Natural killer cell (primary cell): ENCODE measurements around the gene C15orf40. TPM values are rescaled to one million over a fixed set of nuclear protein-coding genes. Genes with fewer than 3 reads are reported as not detected.

Source experiments
- ATAC-seq, 3 donors: fragments of 150-1000 bp in 2 of 3; fragments of 200-7000 bp in 1 of 3; cut with Tn5 transposase; 1 replicate in 1 of 3; 2 replicates in 2 of 3; pipeline ENCODE4 v1.10.0; 2021; ENCODE audit warnings: mild to moderate bottlenecking in 2 of 3, moderate library complexity in 2 of 3
- DNase-seq, 2 donors: peaks; one replicate each; pipeline versions ENCODE4 v3.0.0 to v3.0.0-alpha.2; 2013 to 2021; ENCODE audit warnings: mixed read lengths in 1 of 2
- H3K27ac ChIP-seq: one replicate; pipeline ENCODE4 v1.5.1; 2013; ENCODE audit warnings: mild to moderate bottlenecking, low read length
- H3K27me3 ChIP-seq: one replicate; pipeline ENCODE4 v1.6.1; 2013; ENCODE audit warnings: low read length; ENCODE audit not compliant: control insufficient read depth, insufficient read depth
- H3K36me3 ChIP-seq: one replicate; pipeline ENCODE4 v1.6.1; 2013; ENCODE audit warnings: low read length; ENCODE audit not compliant: control insufficient read depth, insufficient read depth
- H3K4me1 ChIP-seq: one replicate; pipeline ENCODE4 v1.6.1; 2013; ENCODE audit warnings: low read length; ENCODE audit not compliant: control insufficient read depth, insufficient read depth
- H3K4me3 ChIP-seq: one replicate; pipeline ENCODE4 v1.5.1; 2013; ENCODE audit warnings: low read length
- H3K9me3 ChIP-seq: one replicate; pipeline ENCODE4 v1.6.1; 2013; ENCODE audit warnings: low read length; ENCODE audit not compliant: control insufficient read depth, insufficient read depth
- H3K27ac Mint-ChIP-seq, 2 donors: one replicate each; pipeline ENCODE4 v1.8.0; 2022; ENCODE audit warnings: mild to moderate bottlenecking in 2 of 2, mixed read lengths in 2 of 2, moderate library complexity in 1 of 2
- H3K27me3 Mint-ChIP-seq, 2 donors: one replicate each; pipeline ENCODE4 v1.8.0; 2022; ENCODE audit warnings: low read depth in 2 of 2, mixed read lengths in 2 of 2
- H3K36me3 Mint-ChIP-seq: one replicate; pipeline ENCODE4 v1.8.0; 2022; ENCODE audit warnings: mixed read lengths
- H3K4me1 Mint-ChIP-seq, 2 donors: one replicate each; pipeline ENCODE4 v1.8.0; 2022; ENCODE audit warnings: mixed read lengths in 2 of 2
- H3K4me3 Mint-ChIP-seq: one replicate; pipeline ENCODE4 v1.8.0; 2022; ENCODE audit warnings: mild to moderate bottlenecking, moderate library complexity, mixed read lengths
- H3K9me3 Mint-ChIP-seq, 2 donors: one replicate each; pipeline ENCODE4 v1.8.0; 2022; ENCODE audit warnings: mixed read lengths in 2 of 2
- WGBS: methylation state at CpG from one replicate; pipeline ENCODE4 v1.1.7; 2013; ENCODE audit warnings: missing lambda C conversion rate; ENCODE audit not compliant: insufficient coverage; 5-methylcytosine and 5-hydroxymethylcytosine counted together
- intact Hi-C: fragments of 100-400 bp; cut with micrococcal nuclease; formaldehyde crosslinking; loops from one replicate; pipeline ENCODE4 v1.14.2; 2022
- total RNA-seq, 4 donors: library from RNA; stranded (reverse); fragments of 120-200 nt in 1 of 4; gene quantifications; one replicate each; pipeline versions ENCODE4 v1.2.3 to v1.2.4, GENCODE V29; 2013 to 2022
- TF ChIP-seq, protein P1 (sequence below): fragments of 200-600 bp; IDR thresholded peaks from one replicate; pipeline ENCODE4 v1.8.0; 2022; ENCODE audit warnings: antibody characterized with exemption

The C15orf40 gene
- total RNA-seq, 3 donors from 2014 or later (not counting 1 experiment from before 2014, with no cell fraction given): 12.5 to 16.0 (median 15.1) TPM

DNA sequence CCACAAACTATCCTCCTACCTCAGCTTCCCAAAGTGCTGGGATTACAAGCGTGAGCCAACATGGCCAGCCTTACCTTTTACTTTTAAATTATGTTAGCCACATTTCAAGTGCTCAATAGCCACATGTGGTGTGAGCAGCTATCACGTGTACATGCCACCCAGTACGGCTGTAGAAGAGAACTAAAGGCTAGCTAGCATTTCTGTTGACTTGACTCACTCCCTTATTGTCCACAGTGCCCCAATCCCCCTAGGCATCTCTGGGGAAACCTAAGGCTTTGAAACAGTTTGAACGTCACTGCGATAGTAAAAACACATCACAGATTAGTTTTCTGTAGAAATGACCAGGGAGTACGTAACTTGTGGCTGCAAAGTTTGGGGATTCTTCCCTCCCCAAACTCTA is 12.0 kb downstream of the C15orf40 start:
- no peaks in the 10 kb centered on the region for H3K9me3 Mint-ChIP-seq
- Histone ChIP-seq H3K4me1 (peaks cover 7% of the 10 kb centered on the region), H3K27ac (no peak overlapping the region), H3K9me3 (no peaks in the 10 kb centered on the region), H3K27me3 (no peaks in the 10 kb centered on the region), H3K36me3 (no peaks in the 10 kb centered on the region), H3K4me3 (no peak overlapping the region)
- H3K4me3 Mint-ChIP-seq: no peak overlapping the region
- H3K36me3 Mint-ChIP-seq: no peaks in the 10 kb centered on the region
- ATAC-seq (no peak), DNase-seq (no peak)
- TF ChIP-seq, protein P1, sequence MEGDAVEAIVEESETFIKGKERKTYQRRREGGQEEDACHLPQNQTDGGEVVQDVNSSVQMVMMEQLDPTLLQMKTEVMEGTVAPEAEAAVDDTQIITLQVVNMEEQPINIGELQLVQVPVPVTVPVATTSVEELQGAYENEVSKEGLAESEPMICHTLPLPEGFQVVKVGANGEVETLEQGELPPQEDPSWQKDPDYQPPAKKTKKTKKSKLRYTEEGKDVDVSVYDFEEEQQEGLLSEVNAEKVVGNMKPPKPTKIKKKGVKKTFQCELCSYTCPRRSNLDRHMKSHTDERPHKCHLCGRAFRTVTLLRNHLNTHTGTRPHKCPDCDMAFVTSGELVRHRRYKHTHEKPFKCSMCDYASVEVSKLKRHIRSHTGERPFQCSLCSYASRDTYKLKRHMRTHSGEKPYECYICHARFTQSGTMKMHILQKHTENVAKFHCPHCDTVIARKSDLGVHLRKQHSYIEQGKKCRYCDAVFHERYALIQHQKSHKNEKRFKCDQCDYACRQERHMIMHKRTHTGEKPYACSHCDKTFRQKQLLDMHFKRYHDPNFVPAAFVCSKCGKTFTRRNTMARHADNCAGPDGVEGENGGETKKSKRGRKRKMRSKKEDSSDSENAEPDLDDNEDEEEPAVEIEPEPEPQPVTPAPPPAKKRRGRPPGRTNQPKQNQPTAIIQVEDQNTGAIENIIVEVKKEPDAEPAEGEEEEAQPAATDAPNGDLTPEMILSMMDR: no peak
- H3K27ac Mint-ChIP-seq: no peak overlapping the region
- H3K27me3 Mint-ChIP-seq: no peaks in the 10 kb centered on the region
- intact Hi-C loops: no loop called here
- WGBS: 97% methylated on average over 6 of the region's 6 CpGs
- peaks cover 7 to 8% of the 10 kb centered on the region in 2 donors for H3K4me1 Mint-ChIP-seq

DNA sequence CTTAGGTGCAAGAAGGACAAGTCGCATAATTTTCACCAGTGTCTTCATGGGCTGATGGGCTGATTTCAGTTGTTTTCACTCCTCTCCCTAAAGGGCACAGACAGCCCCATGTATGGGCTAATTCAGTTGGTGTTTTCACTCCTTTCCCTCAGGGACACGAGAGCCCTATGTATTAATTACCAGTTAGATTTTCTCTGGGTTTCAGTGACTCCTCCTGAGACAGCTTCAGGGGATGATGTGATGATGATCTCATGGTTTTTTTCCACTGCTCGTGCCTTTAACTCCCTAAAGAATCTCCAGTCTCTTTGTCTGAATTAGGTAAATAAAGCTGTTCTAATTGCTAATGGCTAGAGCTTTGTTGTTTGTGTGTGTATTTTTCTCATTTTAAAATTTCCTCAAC is 15.5 kb downstream of the C15orf40 start:
- Mint-ChIP-seq H3K27ac (no peak overlapping the region), H3K9me3 (no peaks in the 10 kb centered on the region), H3K36me3 (no peaks in the 10 kb centered on the region), H3K4me1 (peaks cover 7 to 8% of the 10 kb centered on the region in 2 donors), H3K27me3 (no peaks in the 10 kb centered on the region), H3K4me3 (no peak overlapping the region)
- Histone ChIP-seq H3K36me3 (peaks cover 5% of the 10 kb centered on the region), H3K4me1 (peaks cover 7% of the 10 kb centered on the region), H3K4me3 (no peak overlapping the region), H3K9me3 (no peaks in the 10 kb centered on the region), H3K27ac (no peak overlapping the region), H3K27me3 (no peaks in the 10 kb centered on the region)
- ATAC-seq (no peak), DNase-seq (no peak)
- WGBS: 100% methylated on average over 1 of the region's 3 CpGs
- intact Hi-C loops: no loop called here
- TF ChIP-seq, protein P1: no peak

DNA sequence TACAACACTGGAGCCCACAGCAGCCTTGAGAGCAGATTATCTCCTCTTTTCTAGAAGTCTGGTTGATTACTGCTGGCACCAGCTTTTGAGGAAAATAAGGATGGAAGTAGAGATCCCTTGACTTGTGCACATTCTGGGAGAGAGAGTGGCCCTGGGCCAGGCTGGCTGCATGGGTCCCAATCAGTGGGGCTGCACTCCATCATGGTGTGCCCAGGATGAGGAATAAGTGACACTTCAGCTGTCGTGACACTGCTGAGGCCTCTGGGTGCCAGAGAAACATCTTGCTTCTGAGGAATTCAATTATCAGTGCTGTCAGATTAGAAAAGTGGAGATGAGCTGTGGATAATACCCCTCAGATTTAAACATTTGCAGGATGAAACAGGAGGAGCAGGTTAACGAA is 16.4 kb downstream of the C15orf40 start:
- Mint-ChIP-seq H3K27ac (no peak overlapping the region), H3K36me3 (no peaks in the 10 kb centered on the region), H3K27me3 (no peaks in the 10 kb centered on the region), H3K4me3 (no peak overlapping the region), H3K4me1 (peaks cover 2 to 3% of the 10 kb centered on the region in 2 donors), H3K9me3 (no peaks in the 10 kb centered on the region)
- Histone ChIP-seq H3K36me3 (peaks cover 10% of the 10 kb centered on the region), H3K4me3 (no peak overlapping the region), H3K27ac (no peak overlapping the region), H3K27me3 (no peaks in the 10 kb centered on the region), H3K9me3 (no peaks in the 10 kb centered on the region), H3K4me1 (peaks cover 4% of the 10 kb centered on the region)
- WGBS: 100% methylated on average over 2 of the region's 2 CpGs
- intact Hi-C loops: no loop called here
- ATAC-seq (no peak), DNase-seq (no peak)
- TF ChIP-seq, protein P1: no peak

DNA sequence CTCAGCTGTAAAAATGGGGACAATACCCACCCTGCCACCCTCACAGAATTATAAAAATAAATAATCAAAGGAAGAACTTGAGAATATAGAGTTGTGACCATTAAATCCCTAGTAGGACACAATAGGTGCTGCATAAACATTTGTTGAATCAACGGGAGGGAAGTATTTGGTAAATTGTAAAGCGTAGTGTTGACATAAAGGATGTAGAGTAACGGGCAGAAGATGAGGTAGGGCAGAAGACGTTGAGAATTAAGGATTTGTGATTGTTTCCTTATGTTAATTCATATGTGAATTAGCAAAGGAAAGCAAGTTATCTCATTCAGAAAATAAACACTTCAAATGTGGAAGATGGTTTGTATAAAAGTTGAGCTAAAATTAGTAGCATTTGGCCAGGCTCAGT is 18.3 kb downstream of the C15orf40 start:
- Histone ChIP-seq H3K27ac (no peak overlapping the region), H3K9me3 (no peaks in the 10 kb centered on the region), H3K27me3 (no peaks in the 10 kb centered on the region), H3K36me3 (peaks cover 20% of the 10 kb centered on the region), H3K4me1 (no peaks in the 10 kb centered on the region), H3K4me3 (no peak overlapping the region)
- ATAC-seq: no peak
- H3K4me3 Mint-ChIP-seq: no peak overlapping the region
- intact Hi-C loops: no loop called here
- H3K27me3 Mint-ChIP-seq: no peaks in the 10 kb centered on the region
- WGBS: 91% methylated on average over 4 of the region's 4 CpGs
- no peaks in the 10 kb centered on the region for H3K4me1 Mint-ChIP-seq
- H3K27ac Mint-ChIP-seq: peak overlapping the region in 1 of 2 donors; percentile 6
- TF ChIP-seq, protein P1: no peak
- H3K36me3 Mint-ChIP-seq: no peaks in the 10 kb centered on the region
- DNase-seq: no peak
- H3K9me3 Mint-ChIP-seq: no peaks in the 10 kb centered on the region
